ENCODE results near the gene RUNX2.

- TF ChIP-seq ELF4 (IDR thresholded peaks at IDR 0.05) (no peak), NFRKB (IDR thresholded peaks at IDR 0.05) (no peak), ZNF384 (IDR thresholded peaks at IDR 0.05) (no peak), FOXM1 (IDR thresholded peaks at IDR 0.05; ENCODE audit: borderline replicate concordance) (no peak), LEF1 (IDR thresholded peaks at IDR 0.05; ENCODE audit: borderline replicate concordance) (no peak), HDGF (IDR thresholded peaks at IDR 0.05; ENCODE audit: borderline replicate concordance) (no peak)
These were observed 113.8 kb downstream of the RUNX2 start for GRCh38 chr6:45441851-45442453.

All from HEK293T (cell line).